ENCODE results near the gene SMYD3.

SMYD3 gene

DNA sequence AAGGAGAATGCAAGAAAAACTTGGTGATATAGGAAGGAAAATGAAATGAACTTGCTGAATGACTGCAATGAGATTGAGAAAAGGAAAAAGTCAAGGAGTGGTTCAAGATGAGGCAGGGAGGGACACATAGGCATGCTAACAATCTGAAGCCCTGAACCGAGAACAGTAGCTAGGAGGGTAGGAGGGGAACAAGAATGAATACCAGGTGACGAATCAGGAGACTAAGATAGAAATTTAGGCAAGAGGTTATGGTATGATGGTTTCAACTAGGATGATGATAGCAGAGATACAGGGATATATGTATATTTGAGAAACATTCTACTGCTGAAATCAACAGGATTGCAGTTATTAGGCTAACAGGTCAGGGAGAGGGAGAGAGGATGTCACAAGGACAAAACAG is 44.1 kb downstream of the SMYD3 start:
- DNase-seq: no peak

DNA sequence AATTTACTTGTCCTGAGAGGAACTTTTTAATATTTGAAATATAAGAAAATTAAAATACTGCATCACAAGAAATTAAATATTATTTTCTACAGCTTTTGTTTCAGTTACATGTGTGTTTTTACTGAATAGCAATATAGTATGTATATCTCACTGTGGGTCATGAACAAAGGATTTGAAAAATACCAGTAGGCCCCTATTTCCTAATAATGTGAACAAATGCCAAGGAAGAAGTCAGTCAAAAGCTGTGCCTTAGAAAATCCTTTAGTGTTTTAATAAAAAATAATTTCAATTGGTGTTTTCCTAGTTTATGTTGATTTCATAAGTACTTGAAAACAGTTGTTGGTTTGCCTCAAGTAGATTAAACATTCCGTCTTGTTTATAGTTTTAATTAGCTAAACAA is 46.7 kb downstream of the SMYD3 start:
- no peak for DNase-seq

DNA sequence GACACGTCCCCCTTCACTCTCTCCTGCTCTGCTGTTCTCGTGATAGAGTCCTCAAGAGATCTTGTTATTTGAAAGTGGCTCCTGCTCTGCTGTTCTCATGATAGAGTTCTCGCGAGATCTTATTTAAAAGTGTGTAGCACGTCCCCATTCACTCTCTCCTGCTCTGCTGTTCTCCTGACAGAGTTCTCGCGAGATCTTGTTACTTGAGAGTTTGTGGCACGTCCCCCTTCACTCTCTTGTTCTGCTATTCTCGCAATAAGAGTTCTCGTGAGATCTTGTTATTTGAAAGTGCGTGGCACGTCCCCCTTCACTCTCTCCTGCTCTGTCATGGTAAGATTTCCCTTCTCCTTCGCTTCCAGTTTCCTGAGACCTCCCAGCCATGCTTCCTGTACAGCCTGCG is 47.9 kb downstream of the SMYD3 start:
- no peak for DNase-seq

DNA sequence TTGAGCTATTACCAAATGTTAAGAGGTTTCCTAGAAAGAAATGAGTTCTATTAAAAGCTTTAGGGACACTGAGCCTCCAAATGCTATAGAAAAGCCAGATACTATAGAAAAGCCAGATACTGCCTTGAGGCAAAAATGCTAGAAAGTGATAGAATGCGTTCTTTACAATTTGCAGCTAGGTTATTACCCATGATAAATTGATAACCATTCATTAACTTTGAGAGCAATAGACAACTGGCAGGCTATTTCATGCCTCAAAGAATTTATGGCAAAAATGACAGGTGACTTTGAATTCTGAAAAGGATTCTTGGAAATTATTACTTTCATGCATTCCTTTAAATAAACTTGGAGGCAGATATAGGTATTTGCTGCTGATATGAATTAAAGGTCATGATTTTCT is 51.6 kb downstream of the SMYD3 start:
- DNase-seq: no peak

DNA sequence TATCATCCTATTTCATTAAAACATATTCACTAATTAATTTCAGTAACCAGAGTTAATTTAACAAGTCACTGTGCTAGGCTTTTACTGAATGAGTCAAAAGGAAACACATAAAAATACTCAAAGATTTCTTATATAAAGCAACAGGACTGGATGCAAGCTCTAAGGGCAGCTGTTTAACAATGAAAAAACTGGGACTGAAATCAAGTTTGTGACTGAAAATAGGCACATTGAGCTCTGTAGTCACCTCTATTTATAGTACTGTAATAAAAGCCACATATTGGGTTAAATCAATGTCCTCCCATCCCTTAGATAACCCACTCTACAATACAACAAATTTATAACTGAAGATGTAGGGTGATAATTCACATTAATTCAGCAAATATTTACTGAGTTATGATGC is 52.4 kb downstream of the SMYD3 start:
- no peak for DNase-seq

DNA sequence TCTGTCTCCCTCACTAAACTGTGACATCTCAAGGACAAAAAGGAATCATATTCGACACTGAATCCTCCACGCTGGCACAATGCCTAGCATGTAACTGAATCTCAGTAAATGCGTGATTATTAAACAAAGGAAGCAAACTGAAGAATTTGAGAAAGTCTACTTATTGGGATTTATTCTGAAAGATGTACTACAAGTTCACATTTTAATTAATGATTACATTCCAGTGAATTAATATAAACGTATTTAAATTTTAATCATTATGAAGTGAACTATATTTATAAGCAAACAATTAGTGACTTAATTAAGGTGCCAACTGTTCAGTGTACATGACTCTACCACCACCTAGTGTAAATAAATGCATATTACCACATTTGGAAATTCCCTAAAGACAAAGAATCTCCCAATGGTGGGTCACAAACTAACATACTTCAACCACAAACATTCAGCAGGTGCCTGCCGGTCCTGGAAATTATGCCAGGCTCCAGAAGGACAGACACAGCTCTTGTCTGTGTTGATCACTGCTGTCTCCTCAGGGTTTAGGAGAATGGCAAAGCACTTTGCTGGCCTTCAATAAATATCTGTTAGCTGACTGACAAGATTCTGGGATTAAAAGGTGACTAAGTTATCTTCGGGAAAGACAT is 56.3 kb downstream of the SMYD3 start:
- peak; percentile 51 to 74 for DNase-seq

DNA sequence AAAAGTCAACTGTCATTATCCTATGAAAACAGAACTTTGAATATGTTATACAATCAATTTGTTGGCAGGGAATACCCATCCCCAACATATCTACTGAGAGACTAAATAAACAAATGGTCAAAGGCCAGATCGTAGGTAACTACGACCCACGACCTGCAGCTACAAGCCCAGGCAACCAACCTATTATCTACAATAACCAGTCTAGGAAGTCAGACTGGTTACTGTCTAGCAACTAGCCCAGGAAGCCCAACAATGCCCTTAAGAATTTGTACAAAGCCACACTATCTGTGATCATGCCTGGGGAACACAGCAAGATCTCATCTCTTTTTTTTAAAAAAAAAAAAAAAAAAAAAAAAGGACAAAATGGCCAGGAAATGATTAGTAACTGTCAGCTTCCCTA is 58.7 kb downstream of the SMYD3 start:
- no peak for DNase-seq

DNA sequence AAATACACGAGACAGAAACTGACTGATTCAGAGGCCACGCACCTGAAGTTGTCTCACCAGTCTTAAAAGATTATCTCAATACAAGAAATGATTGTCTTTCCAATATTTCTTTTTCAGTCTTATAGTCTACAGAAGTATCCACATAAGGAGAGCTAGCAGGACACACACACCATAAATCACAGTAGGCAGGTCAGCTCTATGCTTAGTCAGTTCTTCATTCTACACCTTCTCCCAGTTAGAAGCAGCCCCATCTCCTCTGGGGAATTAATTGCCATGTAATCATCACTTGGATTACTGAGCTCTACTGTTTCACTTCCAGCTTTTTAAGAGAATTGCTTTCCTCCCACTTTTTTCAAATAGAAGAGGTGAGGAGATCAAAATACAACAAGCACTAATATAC is 59.6 kb downstream of the SMYD3 start:
- no peak for DNase-seq

DNA sequence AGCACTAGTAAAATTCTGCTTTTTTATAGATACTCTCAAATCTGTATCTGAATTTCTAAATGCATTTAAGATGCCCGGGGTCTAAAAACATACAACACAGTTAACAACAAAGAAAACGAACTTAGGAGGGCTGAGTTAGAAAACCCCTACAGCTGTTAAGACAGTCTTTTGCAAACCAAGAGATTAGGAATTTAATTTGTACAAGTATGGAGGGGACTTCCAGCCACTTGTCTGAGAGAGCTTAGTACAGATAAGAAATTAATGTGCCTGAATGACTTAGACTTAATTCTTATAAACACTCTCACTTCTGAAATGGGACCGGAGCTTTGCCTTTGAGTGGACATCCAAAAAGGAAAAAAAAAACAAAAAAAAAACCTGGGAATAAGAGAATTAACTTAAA is 61.6 kb downstream of the SMYD3 start:
- DNase-seq: no peak

DNA sequence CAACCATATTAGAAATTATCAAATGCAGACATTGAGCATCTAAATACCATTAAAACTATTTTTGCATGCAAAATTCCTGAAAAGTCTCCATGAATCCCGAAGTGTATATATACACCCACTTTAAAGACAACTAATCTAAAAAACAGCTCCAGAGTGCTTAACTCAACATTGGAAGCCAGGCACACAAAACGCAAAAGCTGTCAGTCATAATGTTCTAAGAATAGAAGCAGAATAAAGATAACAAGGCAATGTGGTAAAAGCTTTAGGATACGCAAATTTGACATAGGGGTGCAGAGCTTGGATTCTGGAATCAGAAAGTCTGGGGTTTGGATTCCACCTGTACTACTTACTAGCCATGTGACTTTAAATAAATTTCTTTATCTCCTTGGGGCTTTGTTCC is 62.5 kb downstream of the SMYD3 start:
- no peak for DNase-seq

DNA sequence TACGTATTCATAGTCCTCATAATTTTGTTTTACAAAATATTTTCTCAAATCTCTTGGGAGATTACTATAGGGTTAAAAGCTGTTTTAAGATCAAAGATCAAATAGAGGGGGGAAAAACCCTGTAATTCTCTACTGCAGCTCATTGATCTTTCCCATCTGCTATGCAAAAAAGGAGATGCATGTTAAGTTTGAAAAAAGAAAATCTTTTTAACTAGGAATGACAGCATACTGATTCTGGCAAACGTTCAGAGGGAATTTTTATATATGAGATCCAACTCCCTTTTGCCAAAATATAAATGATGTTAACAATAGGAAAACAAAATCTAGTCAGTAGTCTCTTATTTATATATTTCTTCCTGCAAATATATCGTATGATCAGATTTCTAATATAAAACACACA is 69.1 kb downstream of the SMYD3 start:
- no peak for DNase-seq

DNA sequence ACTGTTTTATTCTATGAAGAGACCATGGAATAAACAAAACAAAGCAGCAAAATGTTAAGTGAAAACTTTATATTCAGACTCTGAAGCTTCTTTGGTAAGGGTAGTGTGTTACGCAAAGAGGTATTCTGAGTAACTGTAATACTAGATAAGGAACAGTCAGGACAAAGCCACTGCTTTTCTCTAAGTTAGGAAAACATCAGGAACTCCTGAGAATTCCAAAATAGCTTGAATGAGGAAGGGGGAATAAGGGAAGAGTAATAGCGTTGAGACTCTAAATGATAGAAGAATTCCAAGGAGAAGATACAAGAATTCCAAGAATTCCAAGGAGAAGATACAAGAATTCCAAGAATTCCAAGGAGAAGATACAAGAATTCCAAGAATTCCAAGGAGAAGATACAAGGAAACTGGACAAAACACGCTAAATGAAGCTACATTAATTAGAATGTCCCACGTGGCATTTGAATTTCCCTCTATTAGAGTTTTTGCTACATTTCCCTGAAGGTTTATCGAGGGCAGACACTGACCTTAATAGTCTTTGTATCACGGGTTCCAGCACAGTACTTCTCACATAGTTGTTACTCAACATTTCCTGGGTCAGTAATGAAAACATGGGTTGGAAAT is 71.5 kb downstream of the SMYD3 start:
- no peak for DNase-seq

DNA sequence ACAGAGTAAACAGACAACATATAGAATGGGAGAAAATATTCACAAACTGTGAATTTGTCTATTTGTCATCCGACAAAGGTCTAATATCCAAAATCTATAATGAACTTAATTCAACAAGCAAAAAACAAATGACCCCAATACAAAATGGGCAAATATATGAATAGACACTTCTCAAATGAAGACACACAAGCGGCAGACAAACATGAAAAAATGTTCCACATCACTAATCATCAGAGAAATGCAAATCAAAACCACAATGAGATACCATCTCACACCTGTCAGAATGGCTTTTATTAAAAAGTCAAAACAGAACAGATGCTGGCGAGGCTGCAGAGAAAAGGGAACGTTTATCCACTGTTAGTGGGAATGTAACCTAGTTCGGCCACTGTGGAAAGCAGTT is 72.7 kb downstream of the SMYD3 start:
- no peak for DNase-seq

DNA sequence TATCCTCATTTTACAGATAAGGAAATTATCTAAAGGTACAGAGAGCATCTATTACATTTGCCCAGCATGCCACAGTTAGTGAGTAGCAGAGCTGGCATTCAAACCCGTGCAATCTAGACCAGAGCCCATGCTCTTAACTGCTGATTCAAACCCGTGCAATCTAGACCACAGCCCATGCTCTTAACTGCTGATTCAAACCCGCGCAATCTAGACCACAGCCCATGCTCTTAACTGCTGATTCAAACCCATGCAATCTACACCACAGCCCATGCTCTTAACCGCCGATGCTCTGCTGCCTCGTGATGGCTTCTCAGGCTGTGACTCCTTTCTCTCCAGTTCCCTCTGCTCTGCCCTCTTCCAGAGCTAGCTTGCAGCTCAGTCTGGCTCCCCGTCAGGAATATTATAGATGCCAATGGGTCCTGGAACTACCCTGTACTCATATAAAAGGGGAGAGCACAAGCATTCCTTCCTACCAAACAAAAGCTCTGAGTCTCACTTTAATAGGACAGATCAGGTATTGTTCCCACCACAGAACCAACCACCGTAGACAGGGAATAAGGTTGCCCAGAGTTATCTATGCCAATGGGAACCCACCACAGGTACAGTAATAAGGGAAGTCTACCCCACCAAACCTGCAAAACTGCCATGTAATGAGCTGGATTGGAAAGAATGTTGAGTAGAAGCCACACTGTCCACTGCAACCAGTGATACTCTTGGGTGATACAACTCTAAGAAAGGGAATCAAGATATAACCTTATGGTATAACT is 78.4 kb downstream of the SMYD3 start:
- peak in 1 of 2 experiments; percentile 38 for DNase-seq

DNA sequence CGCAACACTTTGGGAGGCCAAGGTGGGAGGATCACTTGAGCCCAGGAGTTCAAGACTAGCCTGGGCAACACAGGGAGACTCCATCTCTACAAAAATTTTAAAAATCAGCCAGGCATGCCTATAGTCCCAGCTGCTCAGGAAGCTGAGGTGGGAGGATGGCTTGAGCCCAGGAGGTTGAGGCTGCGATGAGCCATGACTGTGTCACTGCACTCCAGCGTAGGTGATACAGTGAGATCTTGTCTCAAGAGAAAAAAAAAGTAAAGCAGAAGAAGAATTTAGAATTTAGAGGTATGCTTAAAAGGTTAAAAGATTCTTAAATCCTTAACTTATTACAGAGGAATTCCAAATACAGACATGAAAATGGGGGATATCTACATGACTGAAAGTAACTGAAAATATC is 79.5 kb downstream of the SMYD3 start:
- no peak for DNase-seq

DNA sequence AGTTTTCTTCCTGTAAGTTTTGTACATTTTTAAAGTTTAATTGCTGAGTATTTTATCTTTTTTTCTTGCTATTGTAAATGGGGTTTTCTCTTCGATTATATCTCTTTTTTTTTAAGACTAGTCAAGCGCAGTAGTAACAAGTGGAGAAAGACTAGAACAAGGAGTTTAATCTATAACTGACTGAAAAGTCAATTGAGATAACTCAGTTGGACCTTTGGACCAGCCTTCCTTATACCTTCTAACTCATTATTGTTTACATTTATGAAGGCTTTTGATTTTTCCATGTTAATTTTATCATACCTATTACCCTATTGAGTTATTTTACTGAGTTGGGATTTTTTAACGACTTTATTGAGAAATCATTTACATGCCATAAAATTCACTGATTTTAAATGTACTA is 81.2 kb downstream of the SMYD3 start:
- DNase-seq: no peak

DNA sequence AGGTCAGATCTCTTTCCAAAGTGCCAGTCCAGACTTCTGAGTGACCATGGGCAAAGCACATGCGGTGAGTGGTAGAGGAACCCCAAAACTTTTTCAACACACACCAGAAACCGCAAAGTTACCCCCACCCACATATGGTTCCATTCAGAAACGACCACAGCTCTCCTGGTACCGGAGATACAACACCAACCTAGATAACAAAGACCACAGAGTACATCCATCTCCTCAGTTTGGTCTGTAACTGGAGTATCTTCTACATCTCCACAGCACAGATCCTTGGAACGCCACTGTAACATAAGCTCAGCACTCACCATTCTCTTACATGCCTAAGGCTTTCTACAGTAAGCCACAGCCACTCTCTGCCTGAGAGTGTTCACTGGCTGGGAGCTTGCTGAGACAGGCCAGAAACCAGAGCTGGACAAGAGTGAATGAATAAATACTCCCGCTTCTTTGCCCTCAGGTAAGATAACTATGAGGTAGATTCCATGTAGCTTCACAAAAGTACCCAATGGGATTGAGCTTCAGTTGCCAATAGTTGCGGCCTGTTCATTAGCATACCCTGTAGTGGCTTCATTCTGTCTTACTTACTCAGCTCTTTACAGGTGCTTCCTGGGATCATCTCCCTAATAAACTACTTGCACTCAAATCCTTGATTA is 81.8 kb downstream of the SMYD3 start:
- no peak for DNase-seq

DNA sequence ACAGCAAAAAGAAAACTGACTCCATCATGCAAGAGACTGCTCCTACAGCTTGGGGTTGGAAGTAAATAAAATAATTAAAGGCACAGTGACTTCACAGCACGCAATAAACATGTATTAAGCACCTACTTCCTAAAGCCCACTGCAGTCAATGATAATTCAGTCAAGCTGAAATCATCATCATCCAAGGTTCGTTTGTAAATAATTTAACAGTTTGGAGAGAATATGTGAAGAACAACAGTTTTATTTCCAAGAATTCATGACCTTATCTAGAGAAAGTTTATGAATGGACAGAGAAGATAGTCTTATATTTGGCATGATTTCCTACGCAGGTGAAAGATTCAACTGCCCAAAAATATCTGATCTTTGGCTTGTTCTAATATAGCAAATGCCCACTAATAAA is 86.8 kb downstream of the SMYD3 start:
- DNase-seq: no peak

DNA sequence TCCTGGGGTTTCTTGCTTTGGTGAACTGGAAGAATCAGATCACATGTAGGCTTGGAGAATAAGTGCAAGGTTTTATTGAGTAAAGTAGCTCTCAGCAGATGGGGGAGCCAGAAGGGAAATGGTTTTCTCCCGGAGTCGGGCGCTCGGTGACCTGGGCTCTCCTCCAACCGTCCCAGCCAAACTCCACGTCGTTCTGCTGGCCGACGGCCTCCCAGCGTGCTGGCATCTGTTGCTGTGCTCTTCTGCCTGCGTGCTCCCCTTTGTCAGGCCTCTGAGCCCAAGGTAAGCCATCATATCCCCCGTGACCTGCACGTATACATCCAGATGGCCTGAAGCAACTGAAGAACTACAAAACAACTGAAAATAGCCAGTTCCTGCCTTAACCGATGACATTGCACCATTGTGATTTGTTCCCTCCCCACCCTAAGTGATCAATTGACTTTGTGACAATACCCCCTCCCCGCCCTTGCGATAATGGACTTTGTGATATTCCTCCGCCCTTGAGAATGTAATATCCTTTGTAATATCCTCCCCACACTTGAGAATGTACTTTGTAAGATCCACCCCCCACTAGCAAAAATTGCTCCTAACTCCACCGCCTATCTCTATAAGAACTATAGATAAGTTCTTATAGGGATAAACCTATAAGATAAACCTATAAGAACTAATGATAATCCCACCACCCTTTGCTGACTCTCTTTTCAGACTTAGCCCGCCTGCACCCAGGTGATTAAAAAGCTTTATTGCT is 88.3 kb downstream of the SMYD3 start:
- no peak for DNase-seq

DNA sequence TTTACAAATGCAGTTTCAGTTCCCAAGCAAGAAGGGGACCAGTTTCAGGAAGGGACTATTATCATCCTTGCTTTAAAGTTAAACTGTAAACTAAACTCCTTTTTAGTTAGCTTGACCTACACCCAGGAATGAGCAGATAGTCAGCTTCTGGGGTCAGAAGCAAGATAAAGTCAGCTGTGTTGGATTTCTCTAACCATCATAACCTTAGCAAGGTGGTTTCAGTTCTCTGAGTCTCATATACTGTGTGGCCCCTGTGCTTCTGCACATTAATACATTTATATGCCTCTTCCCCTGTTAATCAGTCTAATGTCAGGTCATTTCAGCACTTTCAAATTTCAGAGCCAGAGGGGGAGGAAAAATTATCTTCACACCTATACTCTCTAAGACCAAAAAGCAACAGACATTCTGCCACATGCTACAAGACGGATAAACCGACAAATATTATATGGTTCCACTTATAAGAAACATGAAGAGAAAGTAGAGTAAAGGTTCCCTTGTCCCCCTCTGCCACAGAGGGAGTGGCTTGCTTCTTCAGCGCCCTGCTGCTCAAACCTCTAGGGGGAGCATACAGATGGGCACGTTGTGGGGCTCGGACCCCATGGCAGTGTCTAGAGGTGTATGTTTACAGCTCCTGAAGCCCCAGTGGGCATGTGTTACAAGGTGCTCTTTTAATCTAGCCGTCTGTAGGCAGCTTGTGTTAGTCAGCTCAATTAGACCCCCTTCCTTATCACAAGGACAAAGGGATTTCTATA is 89.1 kb downstream of the SMYD3 start:
- no peak for DNase-seq

DNA sequence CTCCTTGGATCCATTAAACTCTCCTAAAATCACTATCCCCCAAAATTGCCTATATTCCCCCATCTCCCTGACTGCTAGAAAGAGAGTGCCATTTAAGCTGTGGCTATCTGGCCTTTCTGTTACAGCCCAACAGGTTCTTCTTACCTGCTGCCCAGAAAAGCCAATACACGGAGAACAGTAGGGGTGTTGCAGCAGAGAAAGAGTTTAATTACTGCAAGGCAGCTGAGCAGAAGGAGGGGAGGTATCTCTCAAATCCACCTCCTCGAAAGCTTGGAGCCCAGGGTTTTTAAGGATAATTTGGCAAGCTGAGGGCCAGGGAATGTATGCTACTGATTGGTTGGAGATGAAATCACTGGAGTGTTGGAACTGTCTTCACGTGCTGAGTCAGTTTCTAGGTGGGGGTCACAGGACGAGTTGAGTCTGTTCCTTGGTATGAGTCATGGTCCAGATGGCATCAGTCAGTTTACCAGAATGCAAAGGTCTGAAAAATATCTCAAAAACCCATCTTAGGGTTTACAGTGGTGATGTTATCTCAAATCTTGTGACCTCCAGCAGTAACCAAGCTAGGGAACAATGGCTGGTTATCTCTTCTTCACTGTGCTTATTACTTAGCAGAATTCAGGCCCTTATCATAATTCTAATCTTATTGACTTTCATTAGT is 89.8 kb downstream of the SMYD3 start:
- DNase-seq: no peak

DNA sequence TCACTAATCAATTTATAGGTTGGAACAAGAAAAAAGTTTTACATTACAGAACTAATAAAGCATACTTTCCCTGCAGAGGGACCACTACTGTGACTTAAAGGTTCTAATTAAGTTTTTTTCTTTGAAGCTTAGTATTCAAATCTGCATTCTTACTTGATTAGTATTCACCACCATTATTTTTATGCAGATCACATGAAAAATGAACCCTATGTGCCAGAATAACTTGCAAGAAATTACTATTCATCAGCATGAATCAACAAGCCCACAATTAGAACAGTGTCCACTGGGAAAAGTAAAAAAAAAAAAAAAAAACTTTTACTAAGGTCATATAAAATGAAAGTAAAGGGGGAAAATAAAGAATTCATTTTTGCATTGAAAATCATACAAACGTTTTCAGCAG is 90.8 kb downstream of the SMYD3 start:
- DNase-seq: no peak

Data from Kasumi-1 (cell line).